ENCODE measurements around the gene CCNO.

CCNO gene

GRCh38 chr5:55230086-55230629, 3.2 kb downstream of the CCNO start:
- no peak for DNase-seq (ENCODE audit: low read depth)
- H3K4me3 ChIP-seq (ENCODE audit: low read depth, low read length): no peak overlapping the region

GRCh38 chr5:55227664-55228430, 5.6 kb downstream of the CCNO start:
- no peak for DNase-seq (ENCODE audit: low read depth)
- H3K4me3 ChIP-seq (ENCODE audit: low read depth, low read length): peak overlapping the region; percentile 4
- TF ChIP-seq CTCF (conservative IDR thresholded peaks at IDR 0.05; ENCODE audit: low read depth, low read length): no peak

More at GRCh38 chr5:55230086-55230629, 3.2 kb downstream of the CCNO start:
- no peak for TF ChIP-seq CTCF (conservative IDR thresholded peaks at IDR 0.05; ENCODE audit: low read depth, low read length)

- no peak for DNase-seq (ENCODE audit: low read depth)
- H3K4me3 ChIP-seq (ENCODE audit: low read depth, low read length): peak within 1 kb of the TSS; percentile 4
- no peak for TF ChIP-seq CTCF (conservative IDR thresholded peaks at IDR 0.05; ENCODE audit: low read depth, low read length)
These were observed 6.3 kb downstream of the CCNO start, which contains the start of gene MCIDAS for GRCh38 chr5:55226934-55227663. TSS of gene MCIDAS (minus strand) at chr5:55227315. CDS start at chr5:55227138, 177 bp downstream.

GRCh38 chr5:55226027-55226933, 7.1 kb downstream of the CCNO start:
- no peak overlapping the region for H3K4me3 ChIP-seq (ENCODE audit: low read depth, low read length)
- peak; percentile 52 for TF ChIP-seq CTCF (conservative IDR thresholded peaks at IDR 0.05; ENCODE audit: low read depth, low read length)
- no peak for DNase-seq (ENCODE audit: low read depth)

GRCh38 chr5:55225346-55225745, 8.1 kb downstream of the CCNO start:
- DNase-seq (ENCODE audit: low read depth): no peak
- TF ChIP-seq CTCF (conservative IDR thresholded peaks at IDR 0.05; ENCODE audit: low read depth, low read length): no peak
- H3K4me3 ChIP-seq (ENCODE audit: low read depth, low read length): no peak overlapping the region

- no peak for TF ChIP-seq CTCF (conservative IDR thresholded peaks at IDR 0.05; ENCODE audit: low read depth, low read length)
- no peak for DNase-seq (ENCODE audit: low read depth)
- no peak overlapping the region for H3K4me3 ChIP-seq (ENCODE audit: low read depth, low read length)
These were observed 9.6 kb downstream of the CCNO start for GRCh38 chr5:55223812-55224240.

Data from choroid plexus epithelial cell (primary cell).